Smooth muscle cell (in vitro differentiated cells): ENCODE data around the gene TNRC6B. TPM values are rescaled to one million over a fixed set of nuclear protein-coding genes. Genes with fewer than 3 reads are reported as not detected.

Experiments
- DNase-seq: peaks from one replicate; lab custom pipeline; 2025; ENCODE audit not compliant: unreplicated experiment; lab: John Stamatoyannopoulos, UW
- H2AFZ ChIP-seq: fragments of 200-600 bp; sonication (generic); 2 replicates; pipeline ENCODE4 v1.6.0; 2016; ENCODE audit warnings: antibody characterized with exemption, low read depth, mild to moderate bottlenecking
- H3F3A ChIP-seq: fragments of 200-600 bp; sonication (generic); 2 replicates; pipeline ENCODE4 v1.6.0; 2017; ENCODE audit warnings: antibody characterized with exemption, low read depth
- H3K27ac ChIP-seq: fragments of 200-600 bp; sonication (generic); 2 replicates; pipeline ENCODE4 v1.5.1; 2016; ENCODE audit warnings: low read depth, mild to moderate bottlenecking
- H3K27me3 ChIP-seq: fragments of 200-600 bp; sonication (generic); 2 replicates; pipeline ENCODE4 v1.6.1; 2016; ENCODE audit warnings: low read depth, mild to moderate bottlenecking
- H3K36me3 ChIP-seq: fragments of 200-600 bp; sonication (generic); 2 replicates; pipeline ENCODE4 v1.5.1; 2016; ENCODE audit warnings: low read depth
- H3K4me1 ChIP-seq: fragments of 200-600 bp; sonication (generic); 2 replicates; pipeline ENCODE4 v1.5.1; 2016; ENCODE audit warnings: low read depth
- H3K4me2 ChIP-seq: fragments of 200-600 bp; sonication (generic); 2 replicates; pipeline ENCODE4 v1.6.0; 2016; ENCODE audit warnings: mild to moderate bottlenecking
- H3K4me3 ChIP-seq: fragments of 200-600 bp; sonication (generic); 2 replicates; pipeline ENCODE4 v1.5.1; 2016; ENCODE audit warnings: mild to moderate bottlenecking
- H3K79me2 ChIP-seq: fragments of 200-600 bp; sonication (generic); 2 replicates; pipeline ENCODE4 v1.6.0; 2016; ENCODE audit warnings: low read depth, mild to moderate bottlenecking
- H3K9ac ChIP-seq: fragments of 200-600 bp; sonication (generic); 2 replicates; pipeline ENCODE4 v1.6.0; 2016; ENCODE audit warnings: low read depth
- H3K9me3 ChIP-seq: fragments of 200-600 bp; sonication (generic); replicated peaks from 2 replicates; pipeline ENCODE4 v1.5.1; 2016; ENCODE audit warnings: low read depth
- H4K20me1 ChIP-seq: fragments of 200-600 bp; sonication (generic); 2 replicates; pipeline ENCODE4 v1.6.0; 2016; ENCODE audit warnings: low read depth
- WGBS: methylation state at CpG from one replicate; pipeline ENCODE4 v1.1.7; 2016; ENCODE audit warnings: low lambda C conversion rate; 5-methylcytosine and 5-hydroxymethylcytosine counted together
- polyA plus RNA-seq: library from polyadenylated mRNA; unstranded; fragments of >200 nt; fragmentation: Nextera tagmentation; extraction: Ambion mirVana; gene quantifications from 2 replicates; pipeline ENCODE4 v1.2.1, GENCODE V29; 2016
- total RNA-seq: library from RNA; depleted of rRNA; stranded (reverse); fragments of >200 nt; gene quantifications from 2 replicates; pipeline ENCODE4 v1.2.3, GENCODE V29; 2014
- TF ChIP-seq, protein P1 (sequence below): fragments of 200-600 bp; sonication (generic); IDR thresholded peaks from 2 replicates; pipeline ENCODE4 v1.5.1; 2017; ENCODE audit warnings: borderline replicate concordance, mild to moderate bottlenecking, antibody characterized with exemption; ENCODE audit not compliant: insufficient read depth, poor library complexity, severe bottlenecking

Gene TNRC6B
- total and polyA plus RNA-seq, 2 experiments from 2014 or later, result 21.5 to 44.4 TPM

DNA sequence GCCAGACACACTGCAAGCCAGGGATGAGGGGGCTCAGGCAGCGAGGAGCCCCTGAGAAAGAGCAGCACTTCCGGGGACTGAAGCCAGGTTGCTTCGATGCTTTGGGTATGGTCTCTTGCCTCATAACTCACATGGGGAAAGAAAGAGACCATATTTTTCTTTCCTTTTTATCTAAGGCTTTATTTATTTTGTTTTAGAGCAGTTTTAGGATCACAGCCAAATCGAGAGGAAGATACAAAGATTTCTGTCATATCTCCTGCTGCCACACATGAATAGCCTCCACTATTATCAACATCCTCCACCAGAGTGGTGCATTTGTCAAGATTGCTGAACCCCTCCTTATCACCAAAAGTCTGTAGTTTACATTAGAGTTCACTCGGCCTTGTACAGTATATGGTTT lies 144.3 kb downstream of the TNRC6B start:
- Histone ChIP-seq H3K4me1 (peaks cover 18% of the 10 kb centered on the region), H3K4me2 (no peak overlapping the region), H4K20me1 (no peaks in the 10 kb centered on the region), H3K27me3 (no peaks in the 10 kb centered on the region), H3K9ac (no peak overlapping the region), H3K27ac (no peak overlapping the region), H3F3A (no peaks in the 10 kb centered on the region), H3K9me3 (no peaks in the 10 kb centered on the region), H2AFZ (no peak overlapping the region), H3K4me3 (no peak overlapping the region), H3K79me2 (no peaks in the 10 kb centered on the region), H3K36me3 (peaks cover 6% of the 10 kb centered on the region)
- no peak for DNase-seq
- 93% methylated on average over 5 of the region's 5 CpGs for WGBS
- TF ChIP-seq, protein P1, sequence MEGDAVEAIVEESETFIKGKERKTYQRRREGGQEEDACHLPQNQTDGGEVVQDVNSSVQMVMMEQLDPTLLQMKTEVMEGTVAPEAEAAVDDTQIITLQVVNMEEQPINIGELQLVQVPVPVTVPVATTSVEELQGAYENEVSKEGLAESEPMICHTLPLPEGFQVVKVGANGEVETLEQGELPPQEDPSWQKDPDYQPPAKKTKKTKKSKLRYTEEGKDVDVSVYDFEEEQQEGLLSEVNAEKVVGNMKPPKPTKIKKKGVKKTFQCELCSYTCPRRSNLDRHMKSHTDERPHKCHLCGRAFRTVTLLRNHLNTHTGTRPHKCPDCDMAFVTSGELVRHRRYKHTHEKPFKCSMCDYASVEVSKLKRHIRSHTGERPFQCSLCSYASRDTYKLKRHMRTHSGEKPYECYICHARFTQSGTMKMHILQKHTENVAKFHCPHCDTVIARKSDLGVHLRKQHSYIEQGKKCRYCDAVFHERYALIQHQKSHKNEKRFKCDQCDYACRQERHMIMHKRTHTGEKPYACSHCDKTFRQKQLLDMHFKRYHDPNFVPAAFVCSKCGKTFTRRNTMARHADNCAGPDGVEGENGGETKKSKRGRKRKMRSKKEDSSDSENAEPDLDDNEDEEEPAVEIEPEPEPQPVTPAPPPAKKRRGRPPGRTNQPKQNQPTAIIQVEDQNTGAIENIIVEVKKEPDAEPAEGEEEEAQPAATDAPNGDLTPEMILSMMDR, result no peak

DNA sequence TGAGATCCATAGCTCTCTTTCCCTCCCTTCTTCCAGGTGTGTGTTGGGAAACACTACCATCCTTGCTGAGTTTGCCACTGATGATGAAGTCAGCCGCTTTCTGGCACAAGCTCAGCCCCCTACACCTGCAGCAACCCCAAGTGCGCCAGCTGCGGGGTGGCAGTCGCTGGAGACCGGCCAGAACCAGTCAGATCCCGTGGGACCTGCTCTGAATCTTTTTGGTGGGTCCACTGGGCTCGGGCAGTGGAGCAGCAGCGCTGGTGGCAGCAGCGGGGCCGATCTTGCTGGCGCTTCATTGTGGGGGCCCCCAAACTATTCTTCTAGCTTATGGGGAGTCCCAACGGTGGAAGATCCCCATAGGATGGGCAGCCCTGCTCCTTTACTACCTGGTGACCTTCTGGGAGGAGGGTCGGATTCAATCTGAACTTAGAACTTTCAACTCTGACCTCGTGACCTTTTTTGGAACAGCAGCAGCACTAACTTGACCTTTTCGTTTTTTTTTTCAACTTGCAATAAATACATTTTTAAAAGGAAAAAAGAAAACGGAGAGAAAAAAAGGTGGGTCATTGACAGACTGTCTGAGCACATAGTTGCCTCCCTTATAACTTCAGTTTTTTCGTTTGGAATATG lies 145.2 kb downstream of the TNRC6B start:
- Histone ChIP-seq H3K79me2 (no peaks in the 10 kb centered on the region), H2AFZ (no peak overlapping the region), H3K9ac (no peak overlapping the region), H3K4me1 (peaks cover 23% of the 10 kb centered on the region), H3K36me3 (peaks cover 3% of the 10 kb centered on the region), H4K20me1 (no peaks in the 10 kb centered on the region), H3K4me3 (no peak overlapping the region), H3K27ac (no peak overlapping the region), H3K27me3 (no peaks in the 10 kb centered on the region), H3K9me3 (no peaks in the 10 kb centered on the region), H3K4me2 (no peak overlapping the region), H3F3A (no peaks in the 10 kb centered on the region)
- TF ChIP-seq, protein P1, result no peak
- WGBS, result 97% methylated on average over 17 of the region's 17 CpGs
- no peak for DNase-seq

GRCh38 chr22:40323681-40324171 lies 146.0 kb downstream of the TNRC6B start:
- Histone ChIP-seq H4K20me1 (no peaks in the 10 kb centered on the region), H3K9ac (no peak overlapping the region), H3K79me2 (no peaks in the 10 kb centered on the region), H3K27ac (no peak overlapping the region), H3F3A (no peaks in the 10 kb centered on the region), H3K4me3 (no peak overlapping the region), H3K9me3 (no peaks in the 10 kb centered on the region), H3K4me2 (no peak overlapping the region), H3K27me3 (no peaks in the 10 kb centered on the region), H3K4me1 (peaks cover 23% of the 10 kb centered on the region), H2AFZ (no peak overlapping the region), H3K36me3 (peaks cover 3% of the 10 kb centered on the region)
- DNase-seq, result no peak
- WGBS, result 86% methylated on average over 8 of the region's 8 CpGs
- TF ChIP-seq, protein P1, result no peak
